HG03432 (cell line): ENCODE measurements around the gene ZGPAT.

Experiments used
- ATAC-seq: cut with Tn5 transposase; IDR thresholded peaks from one replicate; pipeline ENCODE4 v1.9.1; 2021; ENCODE audit warnings: mild to moderate bottlenecking, moderate library complexity; ENCODE audit not compliant: unreplicated experiment

The ZGPAT gene

DNA sequence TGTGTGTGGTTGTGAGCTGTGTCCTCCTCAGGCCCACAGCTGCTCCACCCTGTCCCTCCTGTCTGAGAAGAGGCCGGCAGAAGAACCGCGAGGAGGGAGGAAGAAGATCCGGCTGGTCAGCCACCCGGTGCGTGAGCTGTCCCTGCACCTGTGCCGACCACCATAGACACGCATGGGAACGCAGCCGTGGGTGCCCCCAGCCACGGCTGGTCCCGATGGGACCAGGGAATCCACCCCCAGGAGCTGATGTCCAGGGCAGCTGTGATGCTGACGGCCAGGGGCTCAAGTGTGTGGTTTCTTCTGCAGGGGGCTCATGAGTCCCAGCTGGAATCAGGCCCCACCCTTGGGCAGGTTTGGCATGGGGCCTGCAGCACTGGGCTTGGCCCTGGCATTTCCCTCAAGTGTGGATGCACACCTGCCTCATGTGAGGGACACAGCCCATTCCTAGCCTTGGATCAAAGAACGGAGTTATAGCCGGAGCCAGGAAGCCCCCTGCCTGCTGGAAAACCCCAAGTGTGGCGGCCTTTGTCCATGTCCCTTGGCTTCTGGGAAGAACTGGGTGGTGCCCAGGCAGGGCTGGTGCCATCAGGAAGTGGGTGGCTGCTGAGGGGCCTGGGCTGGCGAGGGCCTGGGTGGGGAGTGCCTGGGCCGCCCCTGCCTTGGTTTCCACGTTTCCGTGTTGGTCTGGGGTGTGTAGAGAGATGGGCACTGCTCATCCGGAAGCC lies 16.0 kb upstream of the ZGPAT start:
- no peak for ATAC-seq

DNA sequence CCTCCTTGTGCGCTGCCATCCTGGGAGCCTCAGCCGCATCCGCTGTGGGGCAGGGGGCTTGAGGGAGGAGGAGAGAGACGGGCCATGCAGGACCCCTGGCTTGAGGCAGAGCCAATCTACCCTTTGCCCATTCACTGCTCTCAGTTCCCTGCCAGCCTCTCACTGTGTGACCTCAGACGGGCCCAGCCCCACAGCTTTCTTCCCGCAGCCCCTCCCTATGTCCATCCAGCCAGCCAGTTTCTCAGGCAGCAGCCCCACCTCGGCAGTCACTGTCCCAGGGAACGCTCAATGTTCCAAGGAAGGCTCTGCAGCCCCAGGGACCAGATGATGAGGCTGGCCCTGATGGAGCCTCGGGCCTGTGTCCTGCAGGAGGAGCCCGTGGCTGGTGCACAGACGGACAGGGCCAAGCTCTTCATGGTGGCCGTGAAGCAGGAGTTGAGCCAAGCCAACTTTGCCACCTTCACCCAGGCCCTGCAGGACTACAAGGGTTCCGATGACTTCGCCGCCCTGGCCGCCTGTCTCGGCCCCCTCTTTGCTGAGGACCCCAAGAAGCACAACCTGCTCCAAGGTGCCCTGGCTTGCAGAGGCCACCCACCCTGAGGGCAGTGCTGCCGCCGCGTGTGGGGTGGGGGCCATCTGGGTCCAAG lies 15.3 kb upstream of the ZGPAT start:
- ATAC-seq, result no peak

DNA sequence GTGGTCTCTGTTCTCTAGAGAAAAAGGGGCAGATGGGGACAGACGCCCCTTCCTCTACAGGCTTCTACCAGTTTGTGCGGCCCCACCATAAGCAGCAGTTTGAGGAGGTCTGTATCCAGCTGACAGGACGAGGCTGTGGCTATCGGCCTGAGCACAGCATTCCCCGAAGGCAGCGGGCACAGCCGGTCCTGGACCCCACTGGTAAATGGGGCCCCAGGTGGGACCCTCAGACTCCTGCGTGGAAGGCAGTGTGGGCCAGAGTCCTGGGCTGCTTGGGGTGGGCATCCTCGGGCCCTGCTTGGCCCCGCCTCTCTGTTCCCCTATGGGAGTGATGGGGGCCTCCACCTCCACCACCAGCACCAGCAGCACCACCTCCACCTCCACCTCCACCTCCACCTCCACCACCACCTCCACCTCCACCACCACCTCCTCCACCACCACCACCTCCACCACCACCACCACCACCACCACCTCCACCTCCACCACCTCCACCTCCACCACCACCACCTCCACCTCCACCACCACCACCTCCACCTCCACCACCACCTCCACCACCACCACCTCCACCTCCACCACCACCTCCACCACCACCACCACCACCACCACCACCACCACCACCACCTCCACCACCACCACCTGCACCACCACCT lies 14.6 kb upstream of the ZGPAT start:
- no peak for ATAC-seq

DNA sequence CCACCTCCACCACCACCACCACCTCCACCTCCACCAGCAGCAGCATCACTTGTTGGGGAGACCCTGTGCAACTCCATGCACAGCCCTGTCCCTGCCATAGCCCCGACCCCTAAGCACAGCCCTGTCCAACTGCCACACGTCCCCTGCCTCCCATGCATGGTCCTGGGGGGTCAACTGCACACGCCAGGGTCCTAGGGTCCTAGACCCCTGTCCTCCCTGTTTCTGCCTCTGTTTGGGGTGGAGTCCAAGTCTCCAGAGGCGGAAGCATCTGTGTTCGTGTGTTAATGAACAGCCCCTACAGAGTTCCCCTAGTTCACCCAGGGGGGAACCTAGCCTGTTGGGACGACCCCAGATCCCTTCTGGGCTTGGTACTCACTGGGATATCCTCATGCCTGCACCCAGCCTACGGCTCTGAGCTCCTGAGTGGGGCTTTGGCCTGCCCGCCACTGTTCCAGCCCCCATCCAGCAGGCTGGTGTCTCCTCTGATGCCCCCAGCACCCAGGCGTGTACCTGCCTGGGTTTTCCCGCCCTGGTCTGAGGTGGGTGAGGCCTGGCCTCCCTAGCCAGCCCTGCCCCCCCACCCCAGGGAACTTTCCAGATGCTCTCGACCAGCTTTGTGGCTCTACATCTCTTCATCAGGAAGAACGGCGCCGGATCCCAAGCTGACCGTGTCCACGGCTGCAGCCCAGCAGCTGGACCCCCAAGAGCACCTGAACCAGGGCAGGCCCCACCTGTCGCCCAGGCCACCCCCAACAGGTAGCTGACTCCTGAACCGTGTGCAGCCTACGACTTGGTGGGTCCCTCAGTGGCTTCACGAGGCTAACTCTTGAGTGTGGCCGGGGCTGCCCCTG lies 13.9 kb upstream of the ZGPAT start:
- ATAC-seq, result no peak

DNA sequence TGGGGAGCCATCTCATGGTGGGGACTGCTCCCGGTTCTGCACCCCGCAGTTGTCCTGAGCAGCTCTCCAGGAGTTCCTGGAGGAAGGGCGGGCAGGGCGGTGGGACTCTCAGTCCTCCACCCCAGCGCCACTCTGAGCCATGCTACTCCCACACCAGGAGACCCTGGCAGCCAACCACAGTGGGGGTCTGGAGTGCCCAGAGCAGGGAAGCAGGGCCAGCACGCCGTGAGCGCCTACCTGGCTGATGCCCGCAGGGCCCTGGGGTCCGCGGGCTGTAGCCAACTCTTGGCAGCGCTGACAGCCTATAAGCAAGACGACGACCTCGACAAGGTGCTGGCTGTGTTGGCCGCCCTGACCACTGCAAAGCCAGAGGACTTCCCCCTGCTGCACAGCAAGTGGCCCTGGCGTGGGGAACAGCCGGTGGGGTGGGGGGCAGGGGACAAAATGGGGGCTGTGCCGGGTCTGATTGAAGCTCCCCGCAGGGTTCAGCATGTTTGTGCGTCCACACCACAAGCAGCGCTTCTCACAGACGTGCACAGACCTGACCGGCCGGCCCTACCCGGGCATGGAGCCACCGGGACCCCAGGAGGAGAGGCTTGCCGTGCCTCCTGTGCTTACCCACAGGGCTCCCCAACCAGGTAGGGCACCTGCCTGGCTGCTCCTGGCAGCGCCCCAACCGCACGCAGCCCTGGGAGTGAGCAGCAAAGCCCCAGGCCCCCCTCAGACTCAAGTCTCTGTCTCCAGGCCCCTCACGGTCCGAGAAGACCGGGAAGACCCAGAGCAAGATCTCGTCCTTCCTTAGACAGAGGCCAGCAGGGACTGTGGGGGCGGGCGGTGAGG lies 13.0 kb upstream of the ZGPAT start:
- no peak for ATAC-seq

DNA sequence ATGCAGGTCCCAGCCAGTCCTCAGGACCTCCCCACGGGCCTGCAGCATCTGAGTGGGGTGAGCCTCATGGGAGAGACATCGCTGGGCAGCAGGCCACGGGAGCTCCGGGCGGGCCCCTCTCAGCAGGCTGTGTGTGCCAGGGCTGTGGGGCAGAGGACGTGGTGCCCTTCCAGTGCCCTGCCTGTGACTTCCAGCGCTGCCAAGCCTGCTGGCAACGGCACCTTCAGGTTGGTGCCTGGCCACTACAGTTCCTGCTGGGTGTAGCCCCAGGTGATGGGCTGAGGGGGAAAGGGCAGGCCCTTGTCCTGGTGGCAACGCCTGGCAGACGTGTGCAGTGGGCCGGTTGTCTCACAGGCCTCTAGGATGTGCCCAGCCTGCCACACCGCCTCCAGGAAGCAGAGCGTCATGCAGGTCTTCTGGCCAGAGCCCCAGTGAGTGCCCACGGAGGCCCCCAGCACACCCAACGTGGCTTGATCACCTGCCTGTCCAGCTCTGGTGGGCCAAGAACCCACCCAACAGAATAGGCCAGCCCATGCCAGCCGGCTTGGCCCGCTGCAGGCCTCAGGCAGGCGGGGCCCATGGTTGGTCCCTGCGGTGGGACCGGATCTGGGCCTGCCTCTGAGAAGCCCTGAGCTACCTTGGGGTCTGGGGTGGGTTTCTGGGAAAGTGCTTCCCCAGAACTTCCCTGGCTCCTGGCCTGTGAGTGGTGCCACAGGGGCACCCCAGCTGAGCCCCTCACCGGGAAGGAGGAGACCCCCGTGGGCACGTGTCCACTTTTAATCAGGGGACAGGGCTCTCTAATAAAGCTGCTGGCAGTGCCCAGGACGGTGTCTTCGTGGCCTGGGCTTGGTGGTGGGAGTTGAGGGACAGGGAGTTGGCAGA lies 12.2 kb upstream of the ZGPAT start:
- no peak for ATAC-seq

DNA sequence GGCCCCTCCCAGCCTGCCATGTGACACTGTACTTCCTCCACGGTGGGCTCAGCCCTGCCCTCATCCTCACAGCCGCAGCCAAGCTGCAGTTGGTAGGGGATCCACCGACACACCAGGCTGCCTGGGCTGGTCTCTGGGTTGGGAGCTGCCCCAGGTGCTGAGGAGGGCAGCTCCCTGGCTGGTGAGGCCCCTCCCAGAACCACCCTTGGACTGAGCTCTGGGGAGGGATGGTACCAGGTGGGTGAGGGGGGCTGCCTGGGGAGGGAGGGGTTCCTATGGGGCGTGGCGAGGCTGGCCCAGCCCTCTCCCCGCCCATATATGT lies 11.6 kb upstream of the ZGPAT start:
- ATAC-seq, result no peak

DNA sequence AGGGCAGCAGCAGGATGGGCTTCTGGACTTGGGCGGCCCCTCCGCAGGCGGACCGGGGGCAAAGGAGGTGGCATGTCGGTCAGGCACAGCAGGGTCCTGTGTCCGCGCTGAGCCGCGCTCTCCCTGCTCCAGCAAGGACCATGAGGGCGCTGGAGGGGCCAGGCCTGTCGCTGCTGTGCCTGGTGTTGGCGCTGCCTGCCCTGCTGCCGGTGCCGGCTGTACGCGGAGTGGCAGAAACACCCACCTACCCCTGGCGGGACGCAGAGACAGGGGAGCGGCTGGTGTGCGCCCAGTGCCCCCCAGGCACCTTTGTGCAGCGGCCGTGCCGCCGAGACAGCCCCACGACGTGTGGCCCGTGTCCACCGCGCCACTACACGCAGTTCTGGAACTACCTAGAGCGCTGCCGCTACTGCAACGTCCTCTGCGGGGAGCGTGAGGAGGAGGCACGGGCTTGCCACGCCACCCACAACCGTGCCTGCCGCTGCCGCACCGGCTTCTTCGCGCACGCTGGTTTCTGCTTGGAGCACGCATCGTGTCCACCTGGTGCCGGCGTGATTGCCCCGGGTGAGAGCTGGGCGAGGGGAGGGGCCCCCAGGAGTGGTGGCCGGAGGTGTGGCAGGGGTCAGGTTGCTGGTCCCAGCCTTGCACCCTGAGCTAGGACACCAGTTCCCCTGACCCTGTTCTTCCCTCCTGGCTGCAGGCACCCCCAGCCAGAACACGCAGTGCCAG lies 11.0 kb upstream of the ZGPAT start, which contains the start of gene TNFRSF6B:
Gene TNFRSF6B (plus strand): TSS at position 25 of the 729 bp plus-strand sequence. CDS start 116 bp downstream, at position 141.
- ATAC-seq, result no peak

DNA sequence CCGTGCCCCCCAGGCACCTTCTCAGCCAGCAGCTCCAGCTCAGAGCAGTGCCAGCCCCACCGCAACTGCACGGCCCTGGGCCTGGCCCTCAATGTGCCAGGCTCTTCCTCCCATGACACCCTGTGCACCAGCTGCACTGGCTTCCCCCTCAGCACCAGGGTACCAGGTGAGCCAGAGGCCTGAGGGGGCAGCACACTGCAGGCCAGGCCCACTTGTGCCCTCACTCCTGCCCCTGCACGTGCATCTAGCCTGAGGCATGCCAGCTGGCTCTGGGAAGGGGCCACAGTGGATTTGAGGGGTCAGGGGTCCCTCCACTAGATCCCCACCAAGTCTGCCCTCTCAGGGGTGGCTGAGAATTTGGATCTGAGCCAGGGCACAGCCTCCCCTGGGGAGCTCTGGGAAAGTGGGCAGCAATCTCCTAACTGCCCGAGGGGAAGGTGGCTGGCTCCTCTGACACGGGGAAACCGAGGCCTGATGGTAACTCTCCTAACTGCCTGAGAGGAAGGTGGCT lies 10.4 kb upstream of the ZGPAT start:
- ATAC-seq, result no peak

DNA sequence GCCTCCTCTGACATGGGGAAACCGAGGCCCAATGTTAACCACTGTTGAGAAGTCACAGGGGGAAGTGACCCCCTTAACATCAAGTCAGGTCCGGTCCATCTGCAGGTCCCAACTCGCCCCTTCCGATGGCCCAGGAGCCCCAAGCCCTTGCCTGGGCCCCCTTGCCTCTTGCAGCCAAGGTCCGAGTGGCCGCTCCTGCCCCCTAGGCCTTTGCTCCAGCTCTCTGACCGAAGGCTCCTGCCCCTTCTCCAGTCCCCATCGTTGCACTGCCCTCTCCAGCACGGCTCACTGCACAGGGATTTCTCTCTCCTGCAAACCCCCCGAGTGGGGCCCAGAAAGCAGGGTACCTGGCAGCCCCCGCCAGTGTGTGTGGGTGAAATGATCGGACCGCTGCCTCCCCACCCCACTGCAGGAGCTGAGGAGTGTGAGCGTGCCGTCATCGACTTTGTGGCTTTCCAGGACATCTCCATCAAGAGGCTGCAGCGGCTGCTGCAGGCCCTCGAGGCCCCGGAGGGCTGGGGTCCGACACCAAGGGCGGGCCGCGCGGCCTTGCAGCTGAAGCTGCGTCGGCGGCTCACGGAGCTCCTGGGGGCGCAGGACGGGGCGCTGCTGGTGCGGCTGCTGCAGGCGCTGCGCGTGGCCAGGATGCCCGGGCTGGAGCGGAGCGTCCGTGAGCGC lies 9.8 kb upstream of the ZGPAT start:
- no peak for ATAC-seq

DNA sequence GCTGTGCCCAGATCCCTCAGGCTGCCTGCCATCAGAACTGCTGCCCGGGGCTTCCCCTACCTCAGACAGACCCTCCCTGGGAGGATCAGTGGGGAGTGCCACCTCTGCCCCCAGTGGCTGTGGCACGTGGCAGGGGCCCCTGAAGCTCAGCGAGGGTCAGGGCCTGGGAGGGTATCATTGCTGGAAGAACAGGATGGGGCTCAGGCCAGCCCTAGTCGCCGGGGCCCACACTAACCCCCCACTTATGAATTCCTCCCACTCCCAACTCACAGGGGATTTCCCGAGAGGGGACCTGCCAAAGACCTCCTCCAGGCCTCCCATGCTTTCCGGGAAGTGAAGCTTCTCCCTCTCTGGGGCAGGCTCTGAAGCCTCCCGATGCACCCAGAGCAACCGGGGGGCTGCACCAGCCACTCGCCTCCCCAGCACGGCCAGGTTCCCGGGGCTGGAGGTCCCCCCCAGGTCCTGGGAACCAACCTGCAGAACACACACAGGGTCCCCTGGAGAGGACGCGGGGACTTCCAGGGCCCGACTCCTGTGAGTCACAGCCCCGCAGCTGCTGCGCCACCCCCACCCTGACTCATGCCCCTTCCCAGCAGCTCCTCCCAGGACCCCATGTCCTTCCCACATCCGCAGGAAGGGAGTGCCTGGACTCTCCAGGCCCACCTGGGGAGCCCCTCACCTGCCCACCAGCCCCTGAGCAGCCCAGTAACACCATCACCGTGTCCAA lies 8.9 kb upstream of the ZGPAT start:
- no peak for ATAC-seq

DNA sequence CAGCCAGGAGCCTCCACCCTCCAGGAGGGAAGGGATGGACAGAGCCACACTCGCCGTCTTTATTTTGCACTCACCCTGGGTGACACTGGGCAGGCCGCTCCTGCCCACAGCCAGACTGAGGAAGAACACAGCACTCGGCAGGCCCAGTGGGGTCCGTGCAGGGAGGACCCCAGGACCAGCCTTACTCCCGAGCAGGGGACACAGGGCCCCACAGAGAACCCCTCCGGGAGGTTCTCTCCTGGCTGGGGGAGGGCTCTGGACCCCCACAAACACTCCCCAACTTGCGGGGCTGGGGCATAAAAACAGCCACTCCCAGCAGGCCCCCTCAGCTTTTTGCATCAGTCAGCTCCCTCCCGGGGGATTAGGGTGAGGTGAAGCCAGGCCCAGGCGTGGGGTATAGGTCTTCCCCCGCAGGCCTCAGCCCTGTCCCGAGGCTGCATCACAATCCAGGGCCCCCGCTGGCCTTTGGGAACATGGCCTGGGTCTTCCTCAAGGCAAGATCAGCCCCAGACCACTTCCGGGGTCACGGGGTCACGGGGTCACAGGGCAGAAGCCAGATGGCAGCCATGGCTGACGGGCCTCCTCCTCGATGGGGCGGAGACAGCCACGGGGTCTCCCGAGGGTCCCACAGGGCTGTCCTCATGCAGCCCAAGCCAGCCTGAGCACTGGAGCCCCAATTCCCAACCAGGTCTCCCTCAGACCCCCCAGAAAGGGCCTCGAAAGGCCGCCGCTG lies 8.2 kb upstream of the ZGPAT start:
- no peak for ATAC-seq

DNA sequence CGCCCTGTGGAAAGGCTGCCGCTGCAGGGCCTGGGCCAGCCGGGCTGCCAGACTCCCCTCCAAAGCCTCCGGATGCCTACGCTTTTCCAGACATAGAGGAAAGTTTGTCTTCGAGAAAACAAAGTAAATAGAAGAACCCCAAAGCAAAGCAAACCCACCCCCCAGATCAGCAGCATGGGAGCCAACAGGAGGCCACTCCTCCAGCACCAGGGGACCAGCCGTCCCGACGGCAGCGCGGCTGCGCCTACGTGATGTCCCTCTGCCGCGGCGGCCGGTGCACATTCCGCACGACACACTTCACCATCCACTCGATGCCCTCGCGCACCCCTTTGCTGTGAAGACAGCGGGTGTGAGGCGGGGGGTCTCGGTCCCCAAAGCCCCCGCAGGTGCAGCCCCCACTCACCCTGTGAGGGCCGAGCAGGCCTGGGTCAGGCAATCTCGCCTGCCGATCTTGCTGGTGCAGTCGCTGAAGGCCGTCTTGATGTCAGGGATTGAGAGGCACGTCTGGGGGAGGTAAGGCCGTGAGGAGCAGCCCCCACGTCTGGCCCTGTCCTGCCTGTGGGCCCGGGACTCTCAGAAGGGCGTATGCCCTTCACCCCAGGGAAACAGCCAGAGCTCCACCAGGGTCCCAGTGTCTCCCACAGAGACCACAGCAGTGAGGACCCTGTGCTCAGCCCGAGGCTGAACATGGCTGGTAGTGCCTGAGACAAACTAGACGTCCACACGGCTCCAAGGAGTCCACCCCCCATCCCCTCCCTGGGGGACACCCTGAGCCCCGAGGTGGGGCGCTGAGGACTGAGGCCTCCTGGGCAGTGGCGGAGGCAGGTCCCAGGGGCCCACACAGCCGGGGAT lies 7.4 kb upstream of the ZGPAT start:
- no peak for ATAC-seq

DNA sequence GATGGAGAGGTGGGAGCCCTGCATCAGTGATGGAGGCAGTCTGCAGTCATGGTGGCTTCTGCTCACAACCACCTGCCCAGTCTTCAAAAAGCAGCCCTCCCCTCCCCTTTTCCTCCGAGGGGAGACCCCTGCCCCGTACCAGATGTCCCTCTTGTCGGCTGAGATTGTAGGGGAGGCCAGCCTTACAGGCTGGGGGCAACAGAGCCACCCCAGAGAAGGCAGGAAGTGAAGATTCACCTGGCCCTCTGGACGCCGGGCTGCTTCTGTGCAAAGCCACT lies 6.8 kb upstream of the ZGPAT start:
- ATAC-seq, result no peak

DNA sequence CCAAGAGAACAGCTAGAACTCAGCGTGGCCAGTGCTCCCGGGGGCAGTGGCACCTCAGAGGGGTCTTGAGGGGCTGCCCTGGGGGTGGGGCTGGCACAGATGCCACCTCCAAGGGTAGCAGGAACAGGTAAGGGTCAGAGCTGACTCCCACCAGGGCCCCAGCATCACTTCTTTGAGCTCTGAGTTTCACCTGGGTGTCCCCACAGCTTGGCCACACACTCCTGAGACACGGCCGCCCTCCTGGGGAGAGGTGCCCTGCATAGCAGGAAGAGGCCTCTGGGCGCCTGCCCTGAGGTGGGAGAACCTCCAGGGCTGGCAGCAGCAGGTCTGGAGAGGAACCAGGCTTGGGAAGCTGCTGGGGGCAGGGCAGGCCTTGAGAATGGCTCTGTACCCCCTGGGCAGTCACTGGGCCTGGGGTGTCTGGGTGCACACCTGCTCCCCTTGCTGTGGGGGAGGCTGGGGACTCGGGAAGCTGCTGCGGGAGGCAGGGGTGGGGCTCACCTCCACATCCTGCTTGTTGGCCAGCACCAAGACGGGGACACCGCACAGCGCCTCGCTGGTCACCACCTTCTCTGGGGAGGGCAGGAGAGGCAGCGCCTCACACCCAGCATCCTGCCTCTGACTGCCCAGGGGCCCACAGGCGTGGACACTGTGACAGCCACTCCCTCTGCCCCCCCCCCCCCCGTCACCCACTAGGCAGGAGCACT lies 6.4 kb upstream of the ZGPAT start:
- no peak for ATAC-seq
